Kidney tubule cell (primary cell): ENCODE measurements around the gene ACTRT3.
"Not testable (repeated sequence)": the region's sequence is repeated elsewhere in the genome, so short reads cannot be mapped to it uniquely, and the experiment has no call there.

ENCODE experiments used
- DNase-seq: peaks from one replicate; pipeline ENCODE4 v3.0.0-alpha.2; 2018; ENCODE audit warnings: low spot score

Gene ACTRT3

GRCh38 chr3:169772897-169773816 is 3.8 kb upstream of the ACTRT3 start, which contains the start of gene MYNN:
MYNN (plus strand) TSS chr3:169773396; CDS start chr3:169774296, 900 bp downstream.
- peak; percentile 89 for DNase-seq

DNA sequence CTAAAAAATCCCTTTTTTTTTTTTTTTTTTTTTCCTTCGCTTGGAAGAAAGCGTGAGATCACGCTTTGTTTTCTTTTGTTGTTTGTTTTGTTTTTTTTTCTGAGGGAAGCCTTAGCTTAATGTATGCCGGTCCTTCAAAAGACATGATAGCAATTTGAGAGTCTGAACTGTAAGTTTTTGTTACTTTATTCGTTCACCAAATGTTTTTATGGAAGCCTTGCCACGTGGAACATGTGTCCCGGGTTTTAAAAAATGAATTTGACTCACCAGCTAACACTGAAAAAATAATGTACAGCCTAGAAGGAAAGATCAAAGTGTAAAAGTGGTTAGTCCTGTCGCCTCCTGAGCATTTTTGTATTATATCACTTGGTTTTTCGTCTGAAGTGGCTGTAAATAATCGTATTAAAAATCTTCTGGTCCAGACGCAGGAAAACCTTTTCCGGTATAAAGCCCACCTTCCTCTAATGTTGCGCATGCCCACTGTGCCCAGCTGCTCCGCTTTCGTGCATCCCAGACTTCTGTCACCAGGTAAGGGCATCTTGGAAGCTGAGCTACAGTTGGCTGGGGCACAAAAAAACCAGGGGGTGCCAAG is 3.0 kb upstream of the ACTRT3 start:
- peak; percentile 85 for DNase-seq

DNA sequence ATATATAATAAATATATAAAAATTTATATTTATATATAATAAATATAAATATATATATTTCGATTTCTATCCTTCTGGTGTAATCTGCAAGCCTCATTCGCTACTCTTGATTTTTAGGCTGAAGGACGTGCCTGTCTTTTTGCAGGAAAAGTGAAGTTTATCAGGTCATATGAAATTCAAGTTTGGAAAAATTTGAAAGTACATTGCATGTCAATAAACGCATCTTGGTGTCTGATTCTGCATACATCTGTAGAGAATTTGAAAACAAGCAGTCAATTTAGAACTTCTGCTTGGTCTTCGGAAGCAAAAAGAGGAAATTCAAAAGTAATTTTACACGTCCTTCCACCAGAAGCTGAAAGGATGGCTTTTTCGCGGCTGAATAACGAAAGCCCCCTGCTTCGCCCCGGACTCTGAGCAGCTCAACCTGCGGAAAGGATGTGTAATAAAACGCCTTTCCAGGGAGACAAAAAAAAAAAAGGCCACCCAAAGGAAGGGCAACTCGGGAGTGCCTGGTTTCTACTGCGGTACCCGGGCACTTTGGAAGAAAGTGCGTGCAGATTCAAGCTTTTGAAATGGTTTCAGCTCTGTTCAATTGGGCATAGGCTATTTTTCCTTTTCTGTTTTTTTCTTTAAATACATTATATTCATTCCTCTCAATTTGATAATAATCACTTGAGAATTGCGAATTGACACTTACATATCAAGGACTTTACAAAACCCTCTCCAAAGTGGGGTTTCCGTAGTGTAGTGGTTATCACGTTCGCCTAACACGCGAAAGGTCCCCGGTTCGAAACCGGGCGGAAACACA is 2.3 kb upstream of the ACTRT3 start:
- peak; percentile 83 for DNase-seq

DNA sequence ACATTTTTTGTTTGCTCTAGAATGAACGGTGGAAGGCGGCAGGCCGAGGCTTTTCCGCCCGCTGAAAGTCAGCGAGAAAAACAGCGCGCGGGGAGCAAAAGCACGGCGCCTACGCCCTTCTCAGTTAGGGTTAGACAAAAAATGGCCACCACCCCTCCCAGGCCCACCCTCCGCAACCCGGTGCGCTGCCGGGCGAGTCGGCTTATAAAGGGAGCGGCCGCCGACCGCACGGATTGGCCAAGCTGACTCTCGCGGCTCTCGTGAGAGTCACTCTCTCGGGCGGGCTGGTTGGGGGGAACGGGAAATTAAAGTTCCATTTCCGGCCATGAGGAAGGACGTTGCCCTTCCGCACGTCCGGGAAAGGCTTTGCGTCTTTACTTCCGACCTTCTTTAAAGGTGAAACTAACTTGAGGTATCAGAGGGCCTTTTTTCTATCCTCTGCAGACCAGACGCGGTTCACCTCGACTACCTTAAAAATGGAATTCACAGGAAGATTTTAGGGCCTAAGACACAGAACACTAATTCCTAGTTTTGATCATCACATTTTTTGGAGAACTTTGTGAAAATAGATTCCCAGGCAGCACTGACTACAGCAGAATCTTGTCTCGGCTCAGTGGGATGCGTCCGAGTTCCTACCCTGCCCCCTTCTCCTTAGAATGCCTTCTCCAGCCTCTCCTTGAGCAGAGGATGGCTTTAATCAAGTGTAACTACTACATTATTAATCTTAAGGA is 4.3 kb downstream of the ACTRT3 start, which contains the start of gene TERC:
TSS of gene TERC (minus strand) at position 179 of the 731 bp plus-strand sequence.
- peak; percentile 94 for DNase-seq

GRCh38 chr3:169764312-169764881 is 5.0 kb downstream of the ACTRT3 start:
- DNase-seq = peak; percentile 51

GRCh38 chr3:169760479-169760878 is 8.9 kb downstream of the ACTRT3 start:
- DNase-seq = peak; percentile 68

DNA sequence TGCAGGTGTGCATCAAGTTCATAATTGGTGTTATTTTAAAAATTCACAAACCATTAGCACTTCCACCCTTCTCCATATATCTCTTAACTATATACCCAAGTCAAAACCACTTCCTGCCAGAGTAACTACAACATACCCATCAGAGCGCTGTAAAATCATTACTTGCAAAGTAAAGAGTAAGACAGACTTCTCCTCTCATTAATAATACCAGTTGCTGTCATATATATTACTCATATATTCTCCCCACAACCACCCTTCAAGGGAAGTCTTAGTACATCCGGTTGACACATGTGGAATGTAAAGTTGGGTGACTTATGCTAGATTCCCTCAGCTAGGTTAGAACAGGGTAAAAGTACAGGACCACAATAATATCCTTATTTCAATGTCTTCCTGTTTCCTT is 10.1 kb downstream of the ACTRT3 start:
- DNase-seq = peak; percentile 36

DNA sequence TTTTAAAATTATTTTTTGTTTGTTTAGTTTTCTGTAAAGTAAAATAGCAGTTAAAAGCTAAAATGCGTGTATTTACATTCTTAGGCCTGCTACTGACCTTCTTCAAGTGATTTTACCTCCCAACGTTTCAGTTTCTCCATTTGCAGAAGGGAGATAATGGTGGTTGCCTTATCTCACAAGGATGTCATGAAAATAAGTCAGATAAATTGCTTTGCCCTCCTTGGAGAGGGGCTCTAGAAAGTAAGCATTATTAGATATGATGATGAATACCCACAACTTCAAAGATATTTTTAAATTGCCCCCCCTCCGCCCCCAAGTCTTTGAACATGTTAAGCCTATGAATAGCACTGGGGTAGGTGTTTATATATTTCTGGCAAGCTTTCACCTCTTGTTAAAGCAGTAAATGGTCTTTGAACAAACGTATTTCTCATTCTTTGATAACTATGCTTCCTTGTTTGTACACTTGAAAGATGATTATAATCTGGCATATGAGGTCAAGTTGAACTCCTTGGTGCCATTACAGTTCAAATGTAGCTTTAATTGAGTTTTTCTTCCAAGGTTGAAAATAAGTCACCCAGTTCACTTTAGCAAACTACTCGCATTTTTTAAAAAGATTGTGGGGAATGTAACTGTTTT is 10.9 kb downstream of the ACTRT3 start:
- DNase-seq = no peak

GRCh38 chr3:169755488-169755887 is 13.9 kb downstream of the ACTRT3 start:
- DNase-seq = no peak

DNA sequence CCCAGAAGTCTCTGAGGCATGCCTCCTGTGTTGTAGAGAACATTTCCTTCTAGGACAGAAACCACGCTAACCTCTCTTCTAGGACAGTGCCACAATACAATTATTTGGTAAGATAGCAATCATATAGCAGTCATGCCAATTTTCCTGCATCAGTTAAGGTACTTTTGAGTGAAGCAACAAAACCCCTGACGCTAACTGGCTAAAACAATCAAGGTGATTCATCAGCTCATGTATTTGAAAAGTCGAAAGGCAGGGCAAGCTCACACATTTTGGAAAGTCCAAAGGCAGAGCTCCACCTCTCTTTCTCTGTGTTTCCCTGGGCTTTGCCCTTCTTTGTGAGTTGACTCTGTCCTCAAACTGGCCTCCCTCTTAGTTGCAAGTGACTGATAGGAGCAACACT is 14.7 kb downstream of the ACTRT3 start:
- no peak for DNase-seq

- no peak for DNase-seq
Observed at GRCh38 chr3:169751875-169752274, 17.5 kb downstream of the ACTRT3 start.

DNA sequence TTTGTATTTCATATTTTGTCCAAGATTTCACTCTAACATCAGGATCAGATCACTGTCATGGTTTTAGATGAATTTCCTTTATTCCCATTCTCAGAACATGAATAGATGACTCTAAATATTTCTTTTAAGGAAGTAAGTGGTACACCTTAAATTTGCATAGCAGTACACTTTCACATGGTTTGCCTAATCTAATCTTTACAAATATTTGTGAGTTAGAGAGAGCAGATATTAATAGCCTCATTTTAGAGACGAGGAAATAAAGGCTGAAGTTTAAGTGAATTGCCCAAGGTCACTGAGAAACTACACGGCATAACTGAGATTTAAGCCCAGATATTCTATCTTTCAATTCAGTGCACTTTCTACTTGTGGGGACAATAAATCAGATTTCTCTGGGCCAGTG is 18.7 kb downstream of the ACTRT3 start:
- DNase-seq = no peak

DNA sequence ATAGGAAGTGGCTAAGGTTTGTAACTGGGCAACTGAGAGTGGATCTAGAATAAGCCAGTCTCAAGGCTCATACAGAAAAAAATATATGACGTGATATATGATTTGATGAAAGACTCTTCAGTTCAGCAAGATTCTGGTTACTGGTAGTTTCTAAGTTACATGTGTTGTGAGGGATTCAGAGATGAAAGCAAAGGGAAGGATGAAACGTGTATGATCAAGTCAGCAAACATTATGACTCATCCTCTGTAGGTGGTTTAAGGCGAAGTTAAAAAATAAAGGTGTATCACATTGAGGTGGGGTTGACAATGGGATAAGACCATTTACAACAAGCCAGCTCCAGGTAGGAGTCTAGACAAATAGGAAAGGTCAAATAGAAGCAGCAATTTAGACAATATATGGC is 20.7 kb downstream of the ACTRT3 start:
- no peak for DNase-seq

DNA sequence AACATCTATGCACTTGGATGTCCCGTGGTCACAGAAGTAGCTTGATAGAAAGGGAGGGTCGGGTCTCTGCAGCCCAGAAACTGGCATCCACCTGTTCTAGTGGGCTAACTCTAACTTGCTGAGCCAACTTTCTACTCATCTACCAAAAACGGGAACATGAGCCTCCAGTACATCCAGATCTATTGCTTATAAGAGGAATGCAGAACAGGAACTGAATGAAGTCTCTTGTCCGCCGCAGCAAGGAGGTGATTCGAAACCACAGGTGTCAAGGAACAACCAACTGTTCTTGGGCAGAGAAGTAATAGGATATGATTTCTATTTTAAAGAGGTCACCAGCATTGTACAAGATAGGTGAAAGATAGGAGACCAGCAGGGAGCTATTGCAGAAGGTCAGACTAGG is 22.4 kb downstream of the ACTRT3 start:
- no peak for DNase-seq

DNA sequence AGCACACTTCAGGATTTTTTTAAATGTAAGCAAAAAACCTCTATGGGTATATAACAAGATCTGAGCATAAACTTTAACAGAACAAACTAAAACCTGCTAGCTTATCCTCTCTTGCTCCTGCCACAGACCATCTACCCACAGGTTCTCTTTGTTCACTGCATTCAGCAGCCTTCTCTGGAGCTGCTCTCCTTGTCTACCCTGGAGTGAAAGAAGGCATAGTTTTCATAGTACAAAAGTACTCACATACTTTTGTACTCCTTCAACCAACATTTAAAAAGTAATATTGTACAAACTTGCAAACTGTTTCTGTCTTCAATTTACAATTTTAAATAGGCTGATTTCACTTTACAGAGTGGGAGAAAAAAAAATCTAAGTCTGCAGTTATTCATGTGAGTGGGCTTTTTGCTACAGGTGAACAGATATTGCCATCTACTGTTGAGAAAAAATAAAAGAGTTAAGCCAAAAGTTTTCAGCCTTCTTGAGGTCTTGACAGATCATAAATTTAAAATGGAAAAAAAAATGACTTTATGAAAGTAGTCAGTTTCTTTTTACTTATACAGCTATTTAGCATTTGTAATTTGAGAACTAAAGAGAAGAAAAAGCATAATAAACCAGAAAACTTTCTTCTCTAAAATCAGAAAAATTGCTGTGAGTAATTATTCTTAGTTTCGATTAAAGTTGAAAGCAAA is 24.9 kb downstream of the ACTRT3 start:
- peak; percentile 24 for DNase-seq

- no peak for DNase-seq
Observed at GRCh38 chr3:169739067-169739466, 30.3 kb downstream of the ACTRT3 start.

DNA sequence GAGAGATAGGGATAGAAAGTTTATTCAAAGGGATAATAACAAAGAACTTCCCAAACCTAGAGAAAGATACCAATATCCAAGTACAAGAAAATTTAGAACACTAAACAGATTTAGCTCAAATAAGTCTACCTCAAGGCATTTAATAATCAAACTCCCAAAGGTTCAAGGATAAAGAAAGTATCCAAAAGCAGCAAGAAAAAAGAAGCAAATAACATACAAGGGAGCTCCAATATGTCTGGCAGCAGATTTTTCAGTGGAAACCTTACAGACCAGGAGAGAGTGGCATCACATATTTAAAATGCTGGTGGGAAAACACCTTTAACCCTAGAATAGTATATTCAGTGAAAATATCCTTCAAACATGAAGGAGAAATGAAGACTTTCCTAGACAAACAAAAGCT is 37.5 kb downstream of the ACTRT3 start:
- DNase-seq = not testable (repeated sequence)

- DNase-seq = peak; percentile 58
Observed at GRCh38 chr3:169722724-169723123, 46.6 kb downstream of the ACTRT3 start.

DNA sequence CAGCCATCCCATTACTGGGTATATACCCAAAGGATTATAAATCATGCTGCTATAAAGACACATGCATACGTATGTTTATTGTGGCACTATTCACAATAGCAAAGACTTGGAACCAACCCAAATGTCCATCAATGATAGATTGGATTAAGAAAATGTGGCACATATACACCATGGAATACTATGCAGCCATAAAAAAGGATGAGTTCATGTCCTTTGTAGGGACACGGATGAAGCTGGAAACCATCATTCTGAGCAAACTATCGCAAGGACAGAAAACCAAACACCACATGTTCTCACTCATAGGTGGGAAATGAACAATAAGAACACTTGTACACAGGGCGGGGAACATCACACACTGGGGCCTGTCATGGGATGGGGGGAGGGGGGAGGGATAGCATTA is 50.9 kb downstream of the ACTRT3 start:
- not testable (repeated sequence) for DNase-seq
